GM06990 (cell line): Measurements from ENCODE around the gene SYNPO2.
A peak's percentile ranks its signal among the peaks of the same experiment; 100 is the strongest.

Experiments
- DNase-seq: peaks from one replicate; pipeline ENCODE4 v3.0.0-alpha.2; 2011; ENCODE audit not compliant: insufficient read length; ENCODE audit errors: extremely low read depth
- H3K27me3 ChIP-seq: replicated peaks from 2 replicates; pipeline ENCODE4 v1.6.0; 2011; ENCODE audit warnings: low read length; ENCODE audit not compliant: control insufficient read depth, insufficient read depth
- H3K36me3 ChIP-seq: 2 replicates; pipeline ENCODE4 v1.5.1; 2011; ENCODE audit warnings: low read length; ENCODE audit not compliant: control insufficient read depth, insufficient read depth
- H3K4me3 ChIP-seq: replicated peaks from 2 replicates; pipeline ENCODE4 v1.5.1; 2011; ENCODE audit warnings: low read depth, mild to moderate bottlenecking, control low read depth, low read length
- TF ChIP-seq, protein P1 (sequence below): IDR thresholded peaks from 2 replicates; pipeline ENCODE4 v1.5.1; 2011; ENCODE audit warnings: low read length, control low read depth, mild to moderate bottlenecking, inconsistent platforms; ENCODE audit not compliant: insufficient read depth, poor library complexity, severe bottlenecking

The SYNPO2 gene

GRCh38 chr4:118857760-118858159, 30.9 kb upstream of the SYNPO2 start:
- Histone ChIP-seq H3K36me3 (no peaks in the 10 kb centered on the region), H3K27me3 (no peaks in the 10 kb centered on the region), H3K4me3 (no peak overlapping the region)
- no peak for DNase-seq
- TF ChIP-seq, protein P1, sequence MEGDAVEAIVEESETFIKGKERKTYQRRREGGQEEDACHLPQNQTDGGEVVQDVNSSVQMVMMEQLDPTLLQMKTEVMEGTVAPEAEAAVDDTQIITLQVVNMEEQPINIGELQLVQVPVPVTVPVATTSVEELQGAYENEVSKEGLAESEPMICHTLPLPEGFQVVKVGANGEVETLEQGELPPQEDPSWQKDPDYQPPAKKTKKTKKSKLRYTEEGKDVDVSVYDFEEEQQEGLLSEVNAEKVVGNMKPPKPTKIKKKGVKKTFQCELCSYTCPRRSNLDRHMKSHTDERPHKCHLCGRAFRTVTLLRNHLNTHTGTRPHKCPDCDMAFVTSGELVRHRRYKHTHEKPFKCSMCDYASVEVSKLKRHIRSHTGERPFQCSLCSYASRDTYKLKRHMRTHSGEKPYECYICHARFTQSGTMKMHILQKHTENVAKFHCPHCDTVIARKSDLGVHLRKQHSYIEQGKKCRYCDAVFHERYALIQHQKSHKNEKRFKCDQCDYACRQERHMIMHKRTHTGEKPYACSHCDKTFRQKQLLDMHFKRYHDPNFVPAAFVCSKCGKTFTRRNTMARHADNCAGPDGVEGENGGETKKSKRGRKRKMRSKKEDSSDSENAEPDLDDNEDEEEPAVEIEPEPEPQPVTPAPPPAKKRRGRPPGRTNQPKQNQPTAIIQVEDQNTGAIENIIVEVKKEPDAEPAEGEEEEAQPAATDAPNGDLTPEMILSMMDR, result no peak

DNA sequence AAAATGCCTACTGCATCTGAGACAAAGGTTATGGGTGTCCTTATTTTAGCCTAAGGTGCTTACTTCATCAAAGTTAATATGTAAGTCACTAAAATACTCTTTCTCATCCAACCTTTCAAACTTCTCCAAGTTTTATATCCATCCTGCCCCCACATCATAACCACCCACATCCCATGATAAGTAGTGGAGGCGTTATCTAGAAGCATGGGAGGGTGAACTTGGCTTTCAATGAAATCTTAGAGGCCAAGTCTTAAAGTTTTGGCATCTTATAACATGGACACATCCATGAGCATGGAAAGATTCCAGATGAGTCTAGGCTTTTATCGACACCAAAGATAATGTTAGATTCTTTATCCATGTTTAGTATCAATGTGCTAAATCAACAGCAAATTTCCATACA, 29.9 kb upstream of the SYNPO2 start:
- Histone ChIP-seq H3K36me3 (no peaks in the 10 kb centered on the region), H3K27me3 (no peaks in the 10 kb centered on the region), H3K4me3 (no peak overlapping the region)
- TF ChIP-seq, protein P1, result no peak
- DNase-seq, result no peak

DNA sequence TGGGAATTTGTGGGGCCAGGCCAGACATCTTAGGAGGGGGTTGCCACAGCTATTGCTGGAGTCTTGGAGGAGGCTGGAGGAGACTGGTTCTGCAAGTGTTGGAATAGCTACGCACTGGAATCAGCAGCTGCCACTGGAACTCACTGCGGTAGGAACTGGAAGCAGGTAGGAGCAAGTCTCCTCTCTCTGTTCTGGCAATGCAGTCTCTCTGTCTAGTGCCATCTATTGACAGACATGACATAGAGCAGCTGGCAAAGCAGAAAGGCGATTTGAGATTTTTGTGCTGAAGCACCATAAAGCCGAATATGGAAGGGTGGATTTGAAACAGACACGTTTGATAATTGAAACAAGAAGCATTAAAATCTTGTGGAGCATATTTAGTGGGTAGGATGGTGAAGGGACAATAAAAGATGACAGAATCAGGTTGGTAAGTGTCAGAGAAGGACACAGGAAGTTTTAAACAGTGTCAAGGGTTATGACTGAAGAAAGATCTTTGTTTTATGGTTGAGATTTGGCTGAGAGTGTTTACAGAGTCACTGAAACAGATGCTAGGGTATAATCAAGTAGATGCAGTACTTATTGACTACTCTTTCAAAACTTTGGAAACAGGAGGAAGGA, 23.5 kb upstream of the SYNPO2 start:
- H3K27me3 ChIP-seq, result no peaks in the 10 kb centered on the region
- TF ChIP-seq, protein P1, result peak; percentile 82
- H3K36me3 ChIP-seq, result no peaks in the 10 kb centered on the region
- no peak for DNase-seq
- H3K4me3 ChIP-seq, result no peak overlapping the region

DNA sequence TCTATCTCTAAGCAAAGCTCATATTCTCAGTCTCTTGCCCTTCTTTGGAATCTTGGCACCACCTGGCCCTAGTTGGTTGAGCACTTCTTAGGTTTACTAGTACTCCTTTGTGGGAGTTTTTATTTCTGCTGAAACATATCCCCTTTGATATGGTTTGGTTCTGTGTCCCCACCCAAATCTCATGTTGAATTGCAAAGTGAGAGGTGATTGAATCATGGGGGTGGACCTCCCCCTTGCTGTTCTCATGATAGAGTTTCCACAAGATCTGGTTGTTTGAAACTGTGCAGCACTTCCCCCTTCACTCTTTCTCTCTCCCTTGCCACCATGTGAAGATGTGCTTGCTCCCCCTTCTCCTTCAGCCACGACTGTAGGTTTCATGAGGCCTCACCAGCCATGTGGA, 22.2 kb upstream of the SYNPO2 start:
- Histone ChIP-seq H3K27me3 (no peaks in the 10 kb centered on the region), H3K36me3 (no peaks in the 10 kb centered on the region), H3K4me3 (no peak overlapping the region)
- DNase-seq, result no peak
- TF ChIP-seq, protein P1, result no peak

- no peaks in the 10 kb centered on the region for H3K36me3 ChIP-seq
- TF ChIP-seq, protein P1, result no peak
- no peak overlapping the region for H3K4me3 ChIP-seq
- no peak for DNase-seq
- H3K27me3 ChIP-seq, result no peaks in the 10 kb centered on the region
Measured at GRCh38 chr4:118867311-118868067, 21.2 kb upstream of the SYNPO2 start.
